HG02678 (cell line): ENCODE results near the gene CLEC16A.
"Not testable (repeated sequence)": the region's sequence is repeated elsewhere in the genome, so short reads cannot be mapped to it uniquely, and the experiment has no call there.

Source experiments
- ATAC-seq: cut with Tn5 transposase; IDR thresholded peaks from one replicate; pipeline ENCODE4 v1.9.1; 2021; ENCODE audit warnings: mild to moderate bottlenecking, moderate library complexity; ENCODE audit not compliant: unreplicated experiment

CLEC16A gene

GRCh38 chr16:11205754-11206581, 261.6 kb downstream of the CLEC16A start:
- peak; percentile 34 for ATAC-seq

DNA sequence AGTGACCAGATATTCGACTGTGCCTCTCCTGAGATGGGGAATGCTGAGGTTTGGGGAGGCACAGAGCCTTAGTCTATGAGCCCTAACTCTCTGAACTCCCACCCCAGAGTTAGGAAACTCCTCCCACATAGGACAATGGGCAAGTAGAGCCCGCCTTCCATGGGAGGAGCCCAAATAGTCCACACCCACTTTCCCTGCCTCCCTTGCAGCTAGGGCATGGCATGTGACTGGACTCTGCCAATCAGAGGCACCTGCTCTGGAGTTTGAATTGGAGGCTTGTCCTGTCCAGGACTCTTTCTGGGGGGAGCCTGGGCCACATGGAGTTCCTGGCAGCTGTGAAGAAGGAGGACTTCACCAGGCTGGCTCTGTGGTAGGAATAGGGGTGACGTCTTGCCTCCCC, 263.3 kb downstream of the CLEC16A start:
- no peak for ATAC-seq

- no peak for ATAC-seq
Measured at GRCh38 chr16:11208916-11209665, 264.7 kb downstream of the CLEC16A start.

DNA sequence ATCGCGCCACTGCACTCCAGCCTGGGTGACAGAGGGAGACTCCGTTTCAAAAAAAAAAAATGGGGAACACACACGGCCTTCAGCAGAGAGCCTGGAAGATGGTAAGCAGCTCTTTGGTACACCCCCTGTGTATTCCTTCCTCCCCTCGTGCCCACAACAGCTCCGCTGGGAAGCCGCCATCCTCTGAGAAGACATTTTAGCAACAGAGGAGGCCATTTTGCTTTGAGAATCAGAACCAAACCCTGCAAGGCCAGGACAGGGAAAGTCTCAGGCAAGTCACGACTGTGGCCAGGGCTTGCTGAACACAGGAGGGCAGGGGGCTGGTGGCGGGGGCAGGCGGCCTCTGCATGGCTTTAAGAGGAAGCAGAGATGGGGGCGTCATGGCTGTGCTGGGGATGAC, 265.9 kb downstream of the CLEC16A start:
- no peak for ATAC-seq

- ATAC-seq, result no peak
Measured at GRCh38 chr16:11211061-11211976, 267.0 kb downstream of the CLEC16A start.

DNA sequence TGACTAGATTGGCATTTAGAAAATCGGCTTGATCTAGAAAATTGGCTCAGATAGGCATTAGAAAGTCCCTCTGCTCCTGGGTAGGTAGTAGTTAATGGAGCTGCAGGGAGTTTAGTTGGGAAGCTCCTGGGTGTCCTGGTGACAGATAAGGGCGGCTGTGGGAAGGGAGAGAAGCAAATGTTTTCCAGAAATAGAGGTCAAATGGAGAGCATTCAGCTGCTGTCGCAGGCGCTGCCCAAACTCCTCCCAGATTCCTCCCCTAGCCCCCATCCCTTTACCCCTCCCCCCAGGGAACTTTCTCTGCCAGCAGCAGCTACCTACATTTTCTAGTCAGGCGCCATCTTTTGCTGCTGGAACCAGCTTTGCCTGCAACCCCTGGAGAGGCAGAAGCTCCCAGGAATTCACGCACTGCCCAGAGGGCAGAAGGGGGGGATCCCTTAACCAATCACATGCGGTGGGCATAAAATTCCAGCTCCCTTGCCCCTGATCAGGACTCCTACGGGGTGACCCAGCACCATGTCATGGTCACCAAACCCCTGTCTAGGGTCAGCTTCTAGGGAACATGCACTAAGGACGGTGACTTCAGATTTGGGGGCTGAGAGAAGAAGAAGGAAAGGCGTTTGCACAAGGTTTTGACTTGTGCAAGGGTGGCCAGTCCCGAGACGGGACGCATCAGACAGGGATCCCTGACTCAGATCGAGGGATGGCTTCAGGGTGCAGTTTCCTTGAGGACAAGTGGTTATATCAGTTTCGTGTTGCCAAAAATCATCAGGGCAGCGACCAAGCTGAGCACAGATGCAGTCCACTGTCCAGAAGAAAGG, 267.8 kb downstream of the CLEC16A start:
- ATAC-seq, result no peak

DNA sequence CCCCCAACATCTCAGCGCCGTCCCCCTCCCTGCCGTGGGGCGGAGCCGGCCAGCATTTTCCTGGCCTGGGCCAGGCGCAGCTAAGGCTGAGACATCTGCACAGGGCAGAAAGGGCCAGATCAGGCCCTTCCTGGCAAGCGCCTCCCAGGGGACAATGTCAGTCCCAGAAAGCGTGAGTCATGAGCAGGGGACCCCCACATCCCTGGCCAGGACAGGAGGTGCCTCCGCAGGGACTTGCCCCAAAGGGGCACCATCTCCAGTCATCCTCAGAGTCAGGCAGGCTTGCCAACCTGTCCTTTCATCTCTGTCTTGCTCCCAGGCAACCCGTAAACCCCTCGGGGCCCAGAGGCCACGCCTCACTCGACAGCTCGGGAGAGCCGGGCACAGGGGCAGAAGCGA, 268.4 kb downstream of the CLEC16A start:
- no peak for ATAC-seq

DNA sequence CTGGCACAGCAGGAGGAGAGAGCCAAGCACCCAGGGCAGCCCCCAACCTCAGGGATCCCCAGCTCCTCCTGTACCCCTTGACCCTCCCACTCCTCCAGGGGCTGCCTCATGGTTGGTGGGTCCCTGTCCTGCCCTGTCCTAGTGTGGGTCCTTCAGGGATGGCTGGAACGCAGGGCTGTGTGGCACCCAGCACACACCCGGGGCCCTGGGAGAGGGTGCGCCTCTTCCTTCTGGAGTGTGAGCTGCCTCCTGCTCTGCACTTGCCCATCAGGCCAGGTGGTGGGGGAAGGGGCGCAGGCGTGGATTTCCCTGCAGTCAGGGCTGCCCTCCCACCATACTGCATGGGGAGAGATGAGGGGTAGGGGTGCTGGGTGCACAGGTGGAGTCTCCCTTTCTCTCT, 269.0 kb downstream of the CLEC16A start:
- ATAC-seq, result no peak

GRCh38 chr16:11213799-11214198, 269.4 kb downstream of the CLEC16A start:
- no peak for ATAC-seq

DNA sequence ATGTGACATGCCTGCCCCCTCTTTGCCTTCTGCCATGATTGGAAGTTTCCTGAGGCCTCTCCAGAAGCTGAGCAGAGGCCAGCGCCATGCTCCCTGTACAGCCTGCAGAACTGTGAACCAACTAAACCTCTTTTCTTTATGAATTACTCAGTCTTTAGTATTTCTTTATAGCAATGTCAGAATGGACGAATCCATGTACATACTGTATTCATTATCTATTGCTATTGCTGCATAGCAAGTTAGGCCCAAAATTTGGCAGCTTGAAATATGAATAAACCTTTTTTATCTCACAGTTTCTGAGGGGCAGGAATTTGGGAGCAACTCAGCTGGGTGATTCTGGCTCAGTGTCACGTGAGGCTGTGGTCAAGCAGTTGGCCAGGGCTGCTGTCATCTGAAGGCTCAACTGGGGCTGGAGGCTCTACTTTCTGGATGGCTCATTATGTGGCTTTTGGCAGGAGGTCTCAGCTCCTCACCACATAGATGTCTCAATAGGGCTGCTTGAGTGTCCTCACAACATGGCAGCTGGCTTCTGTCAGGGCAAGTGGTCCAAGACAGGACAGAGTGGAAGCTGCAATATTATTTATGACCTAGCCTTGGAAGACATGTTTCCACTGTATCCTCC, 271.7 kb downstream of the CLEC16A start:
- no peak for ATAC-seq

DNA sequence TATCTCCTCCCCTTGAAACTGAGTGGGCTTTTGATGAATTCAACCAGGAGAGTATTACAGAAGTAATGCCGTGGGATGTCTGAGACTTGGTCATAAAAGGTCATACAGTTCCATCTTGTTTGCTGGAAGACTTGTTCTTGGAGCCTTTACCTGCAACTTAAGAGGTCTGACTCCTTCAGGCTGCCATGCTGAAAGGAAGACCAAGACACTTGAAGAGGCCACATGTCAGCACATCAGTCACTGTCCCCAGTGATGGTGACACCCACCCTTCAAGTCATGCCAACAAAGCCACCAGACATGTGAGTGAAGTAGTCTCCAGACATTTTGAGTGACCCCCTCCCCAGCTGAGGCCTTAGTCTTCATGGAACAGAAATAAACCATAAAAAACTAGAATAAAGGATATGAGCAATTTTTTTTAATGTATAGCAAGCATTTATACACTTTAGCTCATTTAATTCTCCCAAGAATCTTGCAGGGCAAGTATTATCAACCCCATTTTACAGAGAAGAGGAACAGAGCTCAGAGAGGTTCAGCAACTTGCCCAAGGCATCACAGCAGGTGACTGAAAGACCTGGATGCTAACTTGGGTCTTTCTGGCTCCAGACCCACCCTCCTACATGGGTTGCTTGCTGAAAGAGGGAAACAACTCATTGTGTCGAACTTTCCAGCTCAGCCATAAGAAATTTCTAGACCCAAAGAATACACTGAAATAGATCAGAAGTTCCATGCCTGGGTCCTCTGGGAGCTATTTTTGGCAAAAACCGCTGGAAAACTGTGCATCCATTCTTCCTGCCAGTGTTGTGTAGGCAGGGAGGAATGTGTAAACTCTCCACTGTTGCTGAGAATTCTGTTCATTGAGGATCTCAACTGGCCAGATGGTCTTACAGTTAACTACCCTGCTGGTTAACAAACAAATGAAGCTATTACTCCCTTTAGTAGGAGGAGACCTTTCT, 273.6 kb downstream of the CLEC16A start:
- ATAC-seq, result no peak

DNA sequence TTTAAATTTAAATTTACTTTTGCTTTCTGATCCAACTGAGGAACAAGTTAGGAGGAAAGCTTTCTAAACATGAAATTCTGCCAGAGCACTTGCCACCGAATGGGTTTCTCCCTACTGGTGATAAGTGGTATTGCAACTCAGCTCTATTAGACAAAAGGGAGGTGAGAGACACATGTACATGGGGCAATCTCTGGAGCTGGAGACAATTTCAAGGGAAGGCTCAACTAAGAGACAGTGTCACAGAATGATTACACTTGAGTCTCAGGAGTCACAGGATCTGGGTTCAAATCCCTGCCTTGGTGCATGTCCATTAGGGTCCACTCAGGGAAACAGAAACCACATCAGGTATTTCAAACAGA, 274.2 kb downstream of the CLEC16A start:
- no peak for ATAC-seq

- no peak for ATAC-seq
Measured at GRCh38 chr16:11219178-11219577, 274.8 kb downstream of the CLEC16A start.

DNA sequence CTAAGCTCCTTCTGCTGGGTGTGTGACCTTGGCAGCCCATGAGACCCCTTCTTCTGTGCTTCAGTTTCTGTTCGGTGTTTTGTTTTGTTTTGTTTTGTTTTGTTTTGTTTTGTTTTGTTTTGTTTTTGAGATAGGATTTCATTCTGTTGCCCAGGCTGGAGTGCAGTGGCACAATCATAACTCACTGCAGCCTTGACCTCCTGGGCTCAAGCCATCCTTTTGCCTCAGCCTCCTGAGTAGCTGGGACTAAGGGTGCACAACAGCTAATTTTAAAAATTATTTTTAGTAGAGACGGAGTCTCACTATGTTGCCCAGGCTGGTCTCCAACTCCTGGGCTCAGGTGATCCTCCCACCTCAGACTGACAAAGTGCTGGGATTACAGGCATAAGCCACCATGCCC, 276.1 kb downstream of the CLEC16A start:
- ATAC-seq, result not testable (repeated sequence)

DNA sequence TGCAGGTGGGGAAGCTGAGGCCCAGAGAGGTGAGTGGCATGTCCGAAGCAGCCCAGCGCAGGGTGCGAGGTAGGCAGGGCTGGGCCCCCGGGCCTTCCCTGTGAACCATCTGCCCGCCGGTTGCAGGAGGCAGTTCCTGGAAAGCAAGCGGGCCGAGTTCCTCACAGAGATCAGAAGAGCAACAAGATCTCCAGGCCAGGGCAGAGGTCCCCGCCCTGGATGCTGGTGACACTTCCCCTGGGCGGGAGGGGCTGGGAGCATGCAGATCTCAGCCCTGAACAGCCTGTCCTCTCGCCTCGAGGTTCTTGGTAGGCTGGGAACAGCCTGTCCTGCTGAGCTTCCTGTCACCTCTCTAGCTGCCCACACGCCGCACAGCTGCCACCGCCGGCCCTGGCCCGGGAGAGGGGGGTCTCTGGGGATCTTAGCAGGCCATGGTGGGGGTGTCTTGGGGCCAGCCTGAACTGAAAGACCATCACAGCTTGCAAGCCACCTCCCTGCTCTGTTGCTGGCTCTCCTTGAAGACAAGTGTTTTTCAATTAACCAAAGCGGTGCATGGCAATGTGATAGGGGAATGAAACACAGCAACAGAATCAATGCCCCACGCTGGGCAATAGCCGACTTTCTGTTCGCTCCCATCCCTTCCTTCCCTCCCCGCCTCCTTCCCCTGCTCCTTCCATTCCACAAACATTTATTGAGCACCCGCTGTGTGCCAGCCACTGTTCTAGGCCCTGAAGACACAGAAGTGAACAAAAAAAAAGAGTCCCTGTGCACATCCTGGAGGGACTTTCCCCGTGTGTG, 279.9 kb downstream of the CLEC16A start:
- ATAC-seq, result peak; percentile 42

GRCh38 chr16:11224894-11225676, 280.7 kb downstream of the CLEC16A start:
- peak; percentile 87 for ATAC-seq
